HK-2 (cell line): ENCODE results near the gene C15orf39.
"Not testable (repeated sequence)": the region's sequence is repeated elsewhere in the genome, so short reads cannot be mapped to it uniquely, and the experiment has no call there.

Experiments
- DNase-seq: peaks from one replicate; pipeline ENCODE4 v3.0.0-alpha.2; 2018; ENCODE audit not compliant: unreplicated experiment

C15orf39 gene

DNA sequence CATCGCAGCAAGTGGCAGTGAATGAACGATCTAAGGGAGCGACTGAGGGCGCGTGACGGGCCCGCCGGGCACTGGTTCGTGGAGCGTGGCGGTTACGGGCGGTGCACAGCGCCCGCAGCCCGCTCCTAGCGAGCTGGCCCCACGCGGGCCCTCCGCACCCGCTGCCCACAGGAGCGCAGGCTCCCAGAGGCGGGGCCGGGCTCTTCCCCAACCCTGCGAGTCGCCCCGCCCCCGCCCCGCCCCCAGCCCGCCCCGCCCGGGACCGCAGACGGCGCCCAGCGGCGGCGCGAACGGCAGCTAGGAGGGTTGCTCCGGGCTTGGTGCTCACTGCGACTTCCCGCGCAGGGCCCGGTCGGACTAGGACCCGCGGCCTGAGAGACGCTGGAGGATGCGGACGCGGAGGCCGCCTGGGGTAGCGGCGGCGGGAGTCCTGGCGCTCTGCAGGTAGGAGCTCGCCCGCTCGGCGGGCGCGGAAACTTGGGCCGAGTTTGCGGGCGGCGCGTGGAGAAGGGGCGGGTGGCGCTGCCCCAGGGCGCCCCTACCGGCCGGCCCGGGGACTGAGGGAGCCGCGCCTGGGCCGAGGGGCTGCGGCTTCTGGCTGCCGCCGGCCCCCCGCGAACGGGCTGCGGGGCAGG, at the start of gene C15orf39:
Gene C15orf39, plus strand, starts transcription at position 267 of the 635 bp plus-strand sequence. CDS start 4,167 bp downstream, outside the sequence.
- DNase-seq: peak; percentile 74

DNA sequence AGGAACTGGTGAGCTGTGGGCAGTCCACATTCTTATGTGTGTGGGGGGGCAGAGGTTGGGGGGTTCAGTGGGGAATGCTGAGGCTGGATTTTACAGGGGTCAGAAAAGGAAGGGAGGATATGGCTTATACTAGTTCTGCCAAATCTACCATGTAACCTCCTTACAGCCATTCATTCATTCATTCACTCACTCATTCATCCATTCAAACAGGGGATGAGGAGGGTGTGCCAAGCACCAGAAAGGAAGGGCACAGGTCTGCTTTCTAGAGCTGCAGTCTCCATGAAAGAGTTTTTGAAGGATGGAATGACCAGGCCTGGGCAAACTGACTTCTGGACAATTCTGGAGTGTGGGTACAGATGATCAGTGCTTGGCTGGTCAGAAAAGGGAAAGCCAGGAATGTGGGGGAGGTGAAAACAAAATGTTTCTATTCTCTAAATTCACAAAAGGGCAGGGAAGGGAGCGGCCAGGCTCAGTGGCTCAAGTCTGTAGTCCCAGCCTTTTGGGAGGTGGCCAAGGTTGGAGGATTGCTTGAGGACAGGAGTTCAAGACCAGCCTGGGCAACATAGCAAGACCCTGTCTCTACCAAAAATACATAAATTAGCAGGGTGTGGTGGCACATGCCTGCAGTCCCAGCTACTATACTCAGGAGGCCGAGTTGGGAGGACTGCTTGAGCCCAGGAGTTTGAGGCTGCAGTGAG, 49.2 kb upstream of the C15orf39 start:
- no peak for DNase-seq

DNA sequence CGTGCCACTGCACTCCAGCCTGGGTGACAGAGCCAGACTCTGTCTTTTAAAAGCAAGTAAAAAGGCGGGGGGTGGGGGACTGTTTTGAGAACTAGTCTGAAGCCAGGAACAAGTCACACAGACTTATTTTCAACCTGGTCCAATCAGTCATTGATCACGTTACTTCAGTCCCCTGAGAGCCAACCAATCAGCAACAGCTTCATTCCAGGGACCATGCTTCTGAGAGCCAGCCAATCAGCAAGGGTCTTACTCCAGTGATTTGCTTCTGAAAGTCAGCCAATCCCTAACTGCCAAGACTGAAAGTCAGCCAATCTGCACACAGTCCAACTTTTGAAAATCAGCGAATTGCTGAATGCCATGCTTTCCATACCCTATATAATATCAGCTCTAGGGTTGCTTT, 48.6 kb upstream of the C15orf39 start:
- DNase-seq: no peak

DNA sequence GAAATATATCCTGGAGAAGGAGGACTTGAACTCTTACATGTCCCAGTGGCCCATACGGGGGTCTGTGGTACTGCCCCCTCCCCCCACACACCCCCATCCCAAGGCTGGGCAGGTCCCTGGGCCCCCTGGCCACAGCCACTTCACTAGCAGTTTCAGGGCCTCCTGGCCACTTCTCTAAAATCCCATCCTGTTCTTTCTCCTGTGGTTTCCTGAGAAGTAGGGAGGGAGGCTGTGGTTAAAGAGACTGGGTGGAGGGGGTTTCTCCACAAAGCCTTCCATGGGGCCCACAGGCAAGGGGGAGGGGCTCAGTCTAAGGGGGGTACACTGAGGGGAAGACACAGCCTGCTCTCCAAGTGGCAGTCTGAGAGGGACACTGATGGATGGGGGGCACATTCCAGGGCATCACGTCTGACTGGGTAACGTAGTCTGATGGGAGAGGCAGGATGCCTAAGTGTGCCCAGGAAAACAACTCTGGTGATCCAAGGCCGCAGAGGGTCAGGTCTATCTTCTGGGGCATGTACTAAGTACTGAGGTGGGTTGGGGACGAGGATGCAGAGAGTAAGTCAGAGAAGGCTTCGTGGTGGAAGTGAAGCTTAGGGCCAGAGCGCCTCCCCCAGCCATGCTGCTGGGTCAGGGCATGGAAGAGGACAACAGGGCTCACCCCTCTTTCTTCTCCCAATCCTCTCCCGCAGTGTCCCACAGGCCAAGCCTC, 48.0 kb upstream of the C15orf39 start:
- DNase-seq: no peak

DNA sequence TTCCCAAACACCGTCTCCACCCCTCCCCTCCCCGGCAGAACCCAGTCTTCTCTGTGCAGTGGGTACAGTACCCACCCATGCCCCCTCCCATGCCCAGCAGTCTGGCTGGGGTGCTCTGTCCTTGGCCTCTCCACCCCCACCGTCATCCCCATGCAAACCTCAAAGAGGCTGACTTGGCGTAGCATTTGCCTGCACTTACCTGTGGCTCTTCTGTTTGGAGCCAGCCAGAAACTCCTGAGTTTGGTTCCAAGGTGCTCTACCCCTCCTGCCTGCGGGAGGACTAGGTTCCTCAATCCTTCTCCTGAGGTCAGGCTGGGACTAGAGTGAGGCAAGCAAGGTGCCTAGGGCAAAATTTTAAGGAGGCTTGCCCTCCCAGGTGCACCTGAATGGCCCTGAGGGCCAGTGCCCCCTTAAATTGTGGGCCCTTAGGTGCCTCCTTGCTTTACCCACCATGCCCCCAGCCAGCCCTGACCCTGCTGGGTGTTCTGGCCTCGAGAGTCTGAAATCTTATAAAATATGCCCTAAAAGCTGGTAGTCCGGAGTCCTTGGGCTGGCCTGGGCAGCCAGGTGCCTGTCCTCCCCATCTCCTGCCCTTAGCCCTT, 47.1 kb upstream of the C15orf39 start:
- no peak for DNase-seq

DNA sequence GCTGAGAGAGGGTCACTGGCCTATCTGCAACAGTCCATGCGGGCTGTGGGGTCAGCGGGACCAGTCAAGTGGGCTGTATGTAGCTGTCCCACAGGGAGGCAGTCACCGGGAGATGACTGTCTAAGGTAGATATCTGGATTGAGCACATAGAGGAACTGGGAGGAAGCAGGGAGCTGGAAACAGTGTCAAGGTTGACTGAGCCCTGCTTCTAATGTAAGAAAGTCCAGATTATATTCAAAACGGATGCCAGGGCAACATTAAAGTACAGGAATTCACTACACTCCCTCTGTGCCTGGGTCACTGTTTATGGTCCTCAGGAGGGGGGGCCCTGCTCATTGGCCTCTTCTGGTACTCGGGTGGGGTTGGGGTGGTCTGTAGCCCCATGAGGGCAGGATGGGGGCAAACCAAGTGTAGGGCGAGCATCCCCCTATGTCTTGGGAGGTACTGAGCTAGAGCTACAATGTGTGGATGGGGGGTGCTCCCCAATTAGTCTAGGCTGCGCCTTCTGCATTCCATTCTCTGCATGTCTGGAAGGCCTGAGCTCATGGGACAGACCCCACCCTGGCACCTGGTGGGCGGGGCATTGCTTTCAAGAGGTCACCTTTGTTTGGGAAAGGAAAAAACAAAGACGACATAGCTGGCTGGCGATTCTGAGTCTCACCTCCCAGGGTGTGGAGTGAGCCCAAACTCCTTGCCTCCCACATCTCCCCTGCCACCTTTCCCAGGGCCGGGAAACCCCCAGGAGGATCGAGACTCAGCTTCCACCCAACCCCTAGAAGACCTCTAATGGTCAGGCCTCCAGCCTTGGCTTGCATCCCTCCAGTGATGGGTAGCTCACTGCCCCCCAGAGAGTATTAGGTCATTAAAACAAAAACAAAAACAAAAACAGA, 45.1 kb upstream of the C15orf39 start:
- DNase-seq: no peak

DNA sequence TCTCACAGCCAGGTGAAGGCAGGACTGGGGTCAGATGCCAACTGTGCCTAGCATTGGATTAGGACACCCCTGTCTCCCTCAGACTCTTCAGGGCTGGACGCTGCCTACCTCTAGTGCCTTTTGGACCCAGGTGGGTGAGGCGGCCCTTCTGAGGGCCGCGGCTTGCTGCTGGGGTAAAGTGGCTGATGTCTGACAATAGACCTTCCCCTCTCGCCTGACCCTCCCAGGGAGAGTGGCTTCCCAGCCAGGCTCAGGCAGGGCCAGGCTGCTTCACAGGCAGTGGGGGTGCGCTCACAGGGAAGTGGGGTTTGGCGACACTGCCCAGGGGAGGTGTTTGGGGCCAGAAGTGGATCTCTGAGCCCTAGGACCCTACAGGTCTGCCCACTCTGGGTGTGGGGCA, 43.3 kb upstream of the C15orf39 start:
- DNase-seq: no peak

DNA sequence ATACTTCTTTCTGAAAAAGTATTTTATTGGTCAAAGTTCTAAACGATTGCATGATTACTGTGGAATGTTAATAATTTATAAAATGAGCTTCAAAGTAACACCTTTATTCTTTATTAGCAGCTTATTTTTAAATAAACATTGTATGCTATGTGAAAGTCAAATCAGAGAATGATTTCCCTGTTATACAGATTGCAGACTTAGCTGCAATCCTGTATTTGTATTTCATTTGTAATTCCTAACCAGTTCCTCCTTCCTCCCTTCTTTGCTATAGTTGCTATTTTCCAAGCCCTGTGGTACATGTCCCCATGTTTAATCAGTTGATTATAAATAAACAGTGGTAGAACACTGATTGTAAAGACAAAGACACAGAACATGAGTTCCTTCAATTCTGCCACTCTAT, 42.4 kb upstream of the C15orf39 start:
- no peak for DNase-seq

DNA sequence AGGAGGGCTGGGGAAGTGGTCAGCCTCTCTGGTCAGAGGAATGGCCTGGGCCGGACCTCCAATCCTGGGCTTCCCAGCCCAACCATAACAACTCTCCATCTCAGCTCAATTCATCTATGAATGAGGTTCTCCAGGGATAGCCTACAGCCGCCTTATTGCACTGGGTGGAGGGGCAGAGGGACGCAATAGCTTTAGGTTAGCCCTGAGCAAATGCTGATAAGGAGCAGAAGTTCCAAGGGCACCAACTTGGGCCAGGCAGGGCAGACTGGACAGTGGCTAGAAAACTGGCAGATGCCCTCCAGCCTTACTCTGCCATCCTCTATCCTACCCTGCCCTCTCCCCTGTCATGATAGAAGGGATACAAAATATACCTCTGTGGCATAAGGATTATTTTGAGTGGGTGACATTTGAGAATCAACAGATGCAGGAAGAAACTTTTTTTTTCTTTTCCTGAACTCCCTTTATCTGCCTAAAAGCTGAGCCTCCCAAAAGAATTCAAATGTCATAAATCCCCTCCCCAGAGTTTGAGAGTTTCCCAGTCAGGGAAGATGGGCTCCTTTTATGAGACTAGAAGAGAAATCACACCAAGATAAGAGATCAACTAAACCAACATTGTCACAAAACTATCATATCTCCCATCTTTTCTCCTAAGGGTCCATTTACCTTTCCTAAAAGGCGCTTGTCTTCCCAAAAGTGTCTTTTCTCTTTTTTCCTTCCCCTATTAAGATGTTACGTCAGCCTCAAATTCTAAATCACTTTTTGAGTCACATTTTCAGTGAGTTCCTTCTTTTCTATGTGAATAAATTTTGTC, 40.4 kb upstream of the C15orf39 start:
- no peak for DNase-seq

DNA sequence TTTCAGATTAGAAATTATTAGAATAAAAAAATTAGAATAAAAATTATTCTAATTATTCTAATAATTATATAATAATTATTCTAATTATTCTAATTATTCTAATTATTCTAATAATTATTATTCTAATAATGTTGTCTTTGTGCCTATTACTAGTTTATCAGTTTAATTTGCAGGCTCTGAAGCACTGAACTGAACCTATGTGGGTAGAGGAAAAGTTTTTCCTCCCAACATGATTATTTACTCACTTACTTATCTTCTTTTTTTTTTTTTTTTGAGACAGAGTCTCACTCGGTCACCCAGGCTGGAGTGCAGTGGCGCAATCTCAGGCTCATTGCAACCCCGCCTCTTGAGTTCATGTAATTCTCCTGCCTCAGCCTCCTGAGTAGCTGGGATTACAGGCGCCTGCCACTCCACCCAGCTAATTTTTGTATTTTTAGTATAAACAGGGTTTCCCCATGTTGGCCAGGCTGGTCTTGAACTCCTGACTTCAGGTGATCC, 39.7 kb upstream of the C15orf39 start:
- DNase-seq: no peak

DNA sequence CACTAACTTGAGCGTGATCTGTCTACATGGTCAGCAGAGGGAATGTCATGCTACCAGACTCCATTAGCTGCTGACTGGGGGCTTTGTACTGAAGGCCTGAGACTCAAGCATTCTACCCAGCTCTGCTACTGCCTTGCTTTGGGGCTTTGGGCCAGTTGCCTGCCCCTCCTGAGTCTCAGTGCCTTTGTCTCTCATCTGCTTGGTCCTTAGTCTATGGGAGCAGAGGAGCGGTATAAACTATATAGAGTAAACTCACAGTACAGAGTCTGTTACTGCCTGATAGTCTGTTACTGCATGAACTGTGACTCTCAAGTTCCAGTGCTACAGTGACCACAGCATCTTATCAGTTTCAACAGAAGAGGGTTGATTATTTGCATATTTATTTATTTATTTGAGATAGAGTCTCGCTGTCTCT, 38.5 kb upstream of the C15orf39 start:
- no peak for DNase-seq

DNA sequence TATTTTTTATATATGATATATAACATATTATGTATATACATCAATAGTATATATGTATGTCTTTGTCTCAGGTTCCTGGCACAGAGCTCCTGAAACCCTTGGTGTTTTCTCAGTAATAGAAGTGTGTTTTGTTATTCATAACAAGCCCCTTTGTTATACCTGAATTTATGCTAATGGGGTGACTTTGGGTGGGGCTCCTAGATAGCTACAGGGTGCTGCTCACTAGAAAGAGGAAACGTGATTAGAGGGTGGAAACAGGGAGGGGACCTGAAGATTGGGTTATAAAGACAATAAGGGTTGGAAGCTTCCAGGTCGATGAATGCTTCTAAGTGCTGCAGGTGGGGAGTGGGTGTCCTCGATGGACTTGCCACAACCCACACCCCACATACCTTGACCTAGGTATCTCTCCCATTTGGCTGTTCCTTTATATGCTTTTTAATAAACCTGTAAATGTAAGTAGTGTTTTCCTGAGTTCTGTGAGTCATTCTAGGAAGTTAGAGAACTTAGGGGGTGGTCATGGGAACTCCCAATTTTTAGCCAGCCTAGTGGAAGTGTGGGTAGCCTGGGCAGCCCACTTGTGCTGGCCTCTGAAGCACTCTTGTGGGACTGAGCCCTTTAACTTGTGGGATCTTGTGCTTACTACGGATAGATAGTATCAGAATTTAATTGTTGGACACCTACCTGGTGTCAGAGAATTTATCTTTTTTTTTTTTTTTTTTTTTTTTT, 36.9 kb upstream of the C15orf39 start:
- DNase-seq: no peak

DNA sequence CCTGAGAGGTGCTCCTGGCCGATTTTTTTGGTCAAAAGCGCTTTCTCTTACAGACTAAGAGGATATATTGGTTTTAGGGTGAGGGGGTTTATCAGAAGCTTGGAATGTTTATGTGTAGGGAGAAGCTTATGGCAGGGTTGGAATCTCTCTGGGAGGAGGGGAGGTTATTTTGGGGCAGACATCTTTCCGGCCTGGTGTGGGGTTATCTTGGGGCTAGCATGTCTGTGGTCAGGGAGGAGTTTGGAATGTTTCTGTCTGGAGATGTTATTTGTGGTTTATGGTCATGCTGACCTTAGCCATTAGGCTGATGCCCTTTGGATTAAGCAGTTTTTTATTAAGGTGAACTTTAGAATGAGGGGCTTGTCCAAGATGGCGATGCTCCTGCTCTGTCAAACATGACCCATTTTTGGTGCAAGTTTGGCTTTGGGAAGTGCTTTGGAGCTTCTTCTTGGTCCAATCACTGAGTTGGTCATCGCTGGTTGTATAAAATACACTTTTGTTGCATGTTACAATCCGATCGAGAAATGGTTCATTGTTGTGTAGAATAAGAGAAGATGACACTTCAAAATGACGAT, 35.1 kb upstream of the C15orf39 start:
- not testable (repeated sequence) for DNase-seq

DNA sequence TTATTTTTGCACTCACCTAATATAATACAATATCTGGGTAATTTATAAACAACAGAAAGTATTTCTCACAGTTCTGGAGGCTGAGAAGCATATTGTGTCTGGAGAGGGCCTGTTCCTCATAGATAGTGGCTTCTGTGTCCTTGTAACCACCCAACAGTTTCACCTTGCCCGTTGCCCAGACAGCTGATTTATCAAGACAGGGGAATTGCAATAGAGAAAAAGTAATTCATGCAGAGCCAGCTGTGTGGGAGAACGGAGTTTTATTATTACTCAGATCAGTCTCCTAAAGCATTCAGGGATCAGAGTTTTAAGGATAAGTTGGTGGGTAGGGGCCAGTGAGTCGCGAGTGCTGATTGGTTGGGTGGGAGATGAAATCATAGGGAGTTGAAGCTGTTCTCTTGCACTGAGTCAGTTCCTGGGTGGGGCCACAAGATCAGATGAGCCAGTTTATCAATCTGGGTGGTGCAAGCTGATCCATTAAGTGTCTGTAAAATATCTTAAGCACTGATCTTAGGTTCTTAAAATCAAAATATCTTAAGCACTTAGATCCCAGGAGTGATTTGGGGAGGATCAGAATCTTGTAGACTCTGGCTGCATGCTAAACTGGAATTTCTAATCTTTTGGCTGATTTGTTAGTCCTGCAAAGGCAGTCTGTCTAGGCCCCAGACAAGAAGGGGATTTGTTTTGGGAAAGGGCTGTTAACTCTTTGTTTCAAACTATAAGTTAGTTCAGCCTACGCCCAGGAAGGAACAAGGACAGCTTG, 33.9 kb upstream of the C15orf39 start:
- no peak for DNase-seq

DNA sequence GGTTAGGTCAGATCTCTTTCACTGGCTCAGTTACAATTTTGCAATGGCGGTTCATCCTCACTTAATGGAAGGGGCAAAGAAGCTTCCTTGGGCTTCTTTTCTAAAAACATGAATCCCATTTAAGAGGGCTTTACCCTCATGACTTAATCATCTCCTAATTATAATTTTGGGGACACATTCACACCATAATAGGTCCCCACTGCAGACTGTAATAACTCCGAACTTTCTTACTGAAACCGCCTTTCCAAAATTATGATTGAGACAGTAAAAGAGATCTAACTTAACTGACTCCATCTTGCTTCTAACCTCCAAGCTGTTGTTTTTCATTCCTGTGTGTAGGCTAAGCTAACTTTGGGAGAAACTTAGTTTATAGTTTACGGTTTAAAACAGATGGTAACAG, 33.3 kb upstream of the C15orf39 start:
- DNase-seq: no peak

DNA sequence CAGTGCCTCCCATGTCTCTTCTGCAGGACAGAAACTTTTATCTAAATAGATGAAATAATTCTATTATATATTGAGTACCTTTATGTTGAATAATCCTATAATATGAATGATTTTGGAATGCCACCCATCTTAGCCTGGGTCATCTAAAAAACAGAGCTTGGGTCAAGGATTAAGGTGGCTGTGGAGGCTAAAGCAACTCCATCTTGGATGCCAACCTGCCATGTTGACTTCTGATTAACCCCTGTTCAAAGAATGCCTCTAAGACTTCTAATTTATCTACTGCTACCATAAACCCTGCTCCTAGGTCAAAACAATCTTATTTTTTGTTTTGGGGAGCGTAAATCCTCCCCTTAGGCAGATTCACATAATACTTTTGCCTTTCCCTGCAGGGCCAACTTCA, 31.5 kb upstream of the C15orf39 start:
- no peak for DNase-seq

DNA sequence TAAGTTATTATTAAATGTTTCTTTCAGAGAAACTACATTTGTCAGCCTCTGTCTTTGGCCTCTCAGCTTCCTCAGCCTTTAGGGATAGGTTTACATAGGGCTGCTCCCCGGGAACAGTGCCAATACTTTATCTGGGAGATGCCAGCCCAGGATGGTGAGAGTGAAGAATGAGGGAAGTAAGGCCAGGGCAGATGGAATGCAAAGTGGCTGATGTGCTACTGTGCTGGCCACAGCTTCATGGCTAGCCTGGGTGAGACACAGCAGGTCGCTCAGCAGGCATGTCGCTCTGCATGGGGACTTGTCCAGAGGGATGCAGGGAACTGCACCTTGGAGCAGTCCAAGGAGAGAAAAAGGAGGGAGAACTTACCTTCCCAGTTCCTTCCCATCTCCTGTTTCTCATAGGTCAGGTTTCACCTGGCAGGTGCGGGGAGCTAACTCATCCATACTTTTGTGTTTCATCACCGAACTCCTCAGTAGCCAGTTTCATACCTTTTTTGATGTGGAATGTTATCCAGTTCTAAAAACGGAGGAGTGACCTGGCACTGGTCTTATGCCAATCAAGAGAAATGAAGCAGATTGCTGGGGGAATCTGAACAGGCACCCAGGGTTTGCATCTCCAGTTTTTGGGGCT, 30.9 kb upstream of the C15orf39 start:
- no peak for DNase-seq

DNA sequence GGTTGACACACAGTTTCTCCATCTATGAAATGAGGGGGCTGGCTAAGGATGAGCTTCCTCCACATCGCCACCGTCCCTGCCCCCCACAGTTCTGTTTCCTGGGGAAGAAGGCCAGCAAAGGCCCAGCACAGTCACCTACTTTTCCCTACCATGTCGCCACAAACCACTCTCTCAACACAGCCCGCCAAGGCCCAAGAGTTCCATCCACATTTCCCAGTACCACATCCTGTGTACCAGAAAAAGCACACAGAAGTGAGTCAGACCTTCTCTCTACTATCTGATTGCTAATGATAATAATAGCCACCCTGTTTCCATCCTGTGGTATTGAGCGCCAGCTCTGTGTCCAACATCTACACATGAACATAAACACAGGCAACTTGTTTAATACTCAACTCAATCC, 30.3 kb upstream of the C15orf39 start:
- no peak for DNase-seq
